ENCODE results near the gene RSKR.
A peak's percentile ranks its signal among the peaks of the same experiment; 100 is the strongest.

DNA sequence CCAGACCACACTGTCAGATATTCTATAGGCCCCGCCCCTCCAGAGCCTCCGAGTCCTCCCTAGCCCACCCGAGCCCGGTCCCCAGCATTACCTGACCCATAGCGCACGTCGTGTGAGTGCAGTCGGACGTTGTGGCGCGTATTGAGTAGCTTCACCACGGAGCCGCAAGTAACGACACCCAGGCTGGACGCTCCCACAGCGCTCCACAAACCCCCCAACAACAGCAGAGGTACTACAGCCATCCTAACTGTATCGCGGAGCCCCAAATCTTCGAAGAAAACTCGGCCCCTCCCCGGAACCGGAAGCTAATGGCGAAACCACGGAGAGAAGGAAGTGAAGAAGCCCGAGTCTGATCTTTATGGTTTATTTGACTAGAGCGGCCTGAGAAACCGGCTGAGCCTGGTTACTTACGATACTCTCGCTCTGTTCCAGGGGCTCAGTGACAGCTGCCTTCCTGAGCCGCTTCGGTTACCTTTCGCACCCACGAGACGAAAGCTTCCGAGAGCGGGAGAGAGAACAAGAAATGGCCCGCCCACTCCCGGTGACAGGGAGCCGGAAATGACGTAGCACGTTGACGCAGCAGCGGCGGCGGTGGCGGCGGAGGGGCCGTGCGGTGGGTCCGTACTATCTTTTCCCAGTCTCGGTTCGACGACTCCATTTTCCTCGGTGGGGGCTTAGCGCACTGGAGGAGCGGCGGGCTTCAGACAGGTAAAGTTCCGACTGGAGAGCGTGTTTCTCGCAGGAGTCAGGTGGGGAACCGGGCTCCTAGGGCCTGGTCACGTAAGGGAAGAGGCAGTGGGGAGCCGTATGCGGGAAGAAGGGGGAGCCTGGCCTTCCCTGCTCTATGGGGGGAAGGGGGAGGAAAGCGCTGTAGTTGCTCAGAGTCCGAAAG is 47.9 kb upstream of the RSKR start, which contains the start of the genes SDF2 and SUPT6H:
- TF ChIP-seq, protein P1, sequence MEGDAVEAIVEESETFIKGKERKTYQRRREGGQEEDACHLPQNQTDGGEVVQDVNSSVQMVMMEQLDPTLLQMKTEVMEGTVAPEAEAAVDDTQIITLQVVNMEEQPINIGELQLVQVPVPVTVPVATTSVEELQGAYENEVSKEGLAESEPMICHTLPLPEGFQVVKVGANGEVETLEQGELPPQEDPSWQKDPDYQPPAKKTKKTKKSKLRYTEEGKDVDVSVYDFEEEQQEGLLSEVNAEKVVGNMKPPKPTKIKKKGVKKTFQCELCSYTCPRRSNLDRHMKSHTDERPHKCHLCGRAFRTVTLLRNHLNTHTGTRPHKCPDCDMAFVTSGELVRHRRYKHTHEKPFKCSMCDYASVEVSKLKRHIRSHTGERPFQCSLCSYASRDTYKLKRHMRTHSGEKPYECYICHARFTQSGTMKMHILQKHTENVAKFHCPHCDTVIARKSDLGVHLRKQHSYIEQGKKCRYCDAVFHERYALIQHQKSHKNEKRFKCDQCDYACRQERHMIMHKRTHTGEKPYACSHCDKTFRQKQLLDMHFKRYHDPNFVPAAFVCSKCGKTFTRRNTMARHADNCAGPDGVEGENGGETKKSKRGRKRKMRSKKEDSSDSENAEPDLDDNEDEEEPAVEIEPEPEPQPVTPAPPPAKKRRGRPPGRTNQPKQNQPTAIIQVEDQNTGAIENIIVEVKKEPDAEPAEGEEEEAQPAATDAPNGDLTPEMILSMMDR (IDR thresholded peaks at IDR 0.05; ENCODE audit: low read depth, low read length, poor library complexity, severe bottlenecking) = peak; percentile 19
- no peak for TF ChIP-seq EZH2phosphoT487 (IDR thresholded peaks at IDR 0.05; ENCODE audit: borderline replicate concordance, low read length)
